NOMO-1 treated with dmso at 0.1 percent for 144 hours (cell line): ENCODE measurements around the gene NBR1.
"Not testable (repeated sequence)": the region's sequence is repeated elsewhere in the genome, so short reads cannot be mapped to it uniquely, and the experiment has no call there.

Experiments
- DNase-seq: peaks from one replicate; lab custom pipeline; 2025; ENCODE audit not compliant: unreplicated experiment; lab: John Stamatoyannopoulos, UW

The NBR1 gene

DNA sequence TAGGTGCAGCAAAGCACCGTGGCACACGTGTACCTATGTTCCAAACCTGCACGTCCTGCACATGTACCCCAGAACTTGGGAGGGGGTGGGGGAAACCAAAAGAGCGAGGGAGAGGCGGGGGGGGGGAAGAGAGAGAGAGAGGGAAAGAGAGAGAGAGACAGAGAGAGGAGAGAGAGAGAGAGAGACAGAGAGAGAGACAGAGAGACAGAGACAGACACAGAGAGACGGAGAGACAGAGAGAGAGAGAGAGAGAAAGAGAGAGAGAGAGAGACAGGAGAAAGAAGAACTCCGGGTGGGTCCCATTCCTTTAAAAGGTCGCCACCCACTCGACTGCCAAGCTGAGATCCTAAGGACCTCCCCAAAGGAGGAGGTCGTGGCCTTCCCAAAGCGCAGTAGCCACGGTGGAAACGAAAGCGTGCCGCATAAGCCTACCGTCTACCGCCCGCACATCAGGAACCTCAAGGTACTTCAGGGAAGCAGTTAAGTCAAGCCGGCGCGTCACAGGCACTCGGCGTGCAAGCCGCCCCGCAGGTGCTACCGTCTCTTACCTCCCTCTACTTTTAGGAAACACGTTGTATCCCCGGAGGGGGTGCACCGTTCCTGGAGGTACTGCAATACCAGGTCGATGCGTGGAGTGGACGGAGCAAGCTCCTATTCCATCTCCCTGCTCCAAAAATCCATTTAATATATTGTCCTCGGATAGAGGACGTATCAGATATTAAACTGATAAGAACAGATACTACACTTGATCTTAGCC lies 69.8 kb downstream of the NBR1 start:
- DNase-seq, result not testable (repeated sequence)

DNA sequence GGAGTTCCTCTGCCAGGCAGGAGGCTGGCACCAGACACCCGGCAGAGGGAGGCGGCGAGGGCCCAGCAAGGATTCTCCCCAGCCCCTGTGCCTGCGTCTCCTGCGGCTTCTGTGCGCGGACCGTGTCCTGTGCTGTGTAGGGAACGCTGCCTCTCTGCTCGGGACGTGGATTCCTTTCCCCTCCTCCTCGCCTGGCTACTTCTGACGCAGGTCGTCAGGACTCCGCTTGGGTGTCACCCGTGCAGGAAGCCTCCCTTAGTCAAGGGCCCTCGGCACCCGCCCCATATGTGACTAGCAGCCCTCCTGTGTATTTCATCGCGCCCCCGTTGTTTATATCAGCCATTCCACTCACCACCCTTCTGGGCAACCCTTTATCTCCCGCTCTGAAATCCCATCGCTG lies 75.4 kb downstream of the NBR1 start:
- DNase-seq, result not testable (repeated sequence)
